GM12891 (cell line): ENCODE measurements around the gene CIRBP.

Experiments
- DNase-seq: peaks from one replicate; pipeline ENCODE4 v3.0.0; 2011; ENCODE audit warnings: low spot score; ENCODE audit not compliant: insufficient read length
- FAIRE-seq: peaks from 2 replicates; lab custom pipeline; 2011; peaks lifted over from hg19 to GRCh38; lab: Jason Lieb, UNC
- PAX5 ChIP-seq: IDR thresholded peaks from 2 replicates; pipeline ENCODE4 v1.6.1; 2011; ENCODE audit warnings: low read length, moderate library complexity, mild to moderate bottlenecking; ENCODE audit not compliant: insufficient read depth, severe bottlenecking
- POLR2A ChIP-seq: IDR thresholded peaks from 2 replicates; pipeline ENCODE4 v1.6.1; 2011; ENCODE audit warnings: low read depth, low read length, control low read depth
- POLR2AphosphoS5 ChIP-seq: IDR thresholded peaks from 2 replicates; pipeline ENCODE4 v1.6.1; 2011; ENCODE audit warnings: low read depth, low read length, control low read depth
- POU2F2 ChIP-seq: IDR thresholded peaks from 2 replicates; pipeline ENCODE4 v1.6.1; 2011; ENCODE audit warnings: low read depth, mild to moderate bottlenecking, control low read depth, low read length, moderate library complexity
- SPI1 ChIP-seq: IDR thresholded peaks from 2 replicates; pipeline ENCODE4 v1.6.1; 2011; ENCODE audit warnings: low read depth, low read length, control low read depth
- TAF1 ChIP-seq: IDR thresholded peaks from 2 replicates; pipeline ENCODE4 v1.6.1; 2011; ENCODE audit warnings: low read depth, low read length, control low read depth

CIRBP gene

DNA sequence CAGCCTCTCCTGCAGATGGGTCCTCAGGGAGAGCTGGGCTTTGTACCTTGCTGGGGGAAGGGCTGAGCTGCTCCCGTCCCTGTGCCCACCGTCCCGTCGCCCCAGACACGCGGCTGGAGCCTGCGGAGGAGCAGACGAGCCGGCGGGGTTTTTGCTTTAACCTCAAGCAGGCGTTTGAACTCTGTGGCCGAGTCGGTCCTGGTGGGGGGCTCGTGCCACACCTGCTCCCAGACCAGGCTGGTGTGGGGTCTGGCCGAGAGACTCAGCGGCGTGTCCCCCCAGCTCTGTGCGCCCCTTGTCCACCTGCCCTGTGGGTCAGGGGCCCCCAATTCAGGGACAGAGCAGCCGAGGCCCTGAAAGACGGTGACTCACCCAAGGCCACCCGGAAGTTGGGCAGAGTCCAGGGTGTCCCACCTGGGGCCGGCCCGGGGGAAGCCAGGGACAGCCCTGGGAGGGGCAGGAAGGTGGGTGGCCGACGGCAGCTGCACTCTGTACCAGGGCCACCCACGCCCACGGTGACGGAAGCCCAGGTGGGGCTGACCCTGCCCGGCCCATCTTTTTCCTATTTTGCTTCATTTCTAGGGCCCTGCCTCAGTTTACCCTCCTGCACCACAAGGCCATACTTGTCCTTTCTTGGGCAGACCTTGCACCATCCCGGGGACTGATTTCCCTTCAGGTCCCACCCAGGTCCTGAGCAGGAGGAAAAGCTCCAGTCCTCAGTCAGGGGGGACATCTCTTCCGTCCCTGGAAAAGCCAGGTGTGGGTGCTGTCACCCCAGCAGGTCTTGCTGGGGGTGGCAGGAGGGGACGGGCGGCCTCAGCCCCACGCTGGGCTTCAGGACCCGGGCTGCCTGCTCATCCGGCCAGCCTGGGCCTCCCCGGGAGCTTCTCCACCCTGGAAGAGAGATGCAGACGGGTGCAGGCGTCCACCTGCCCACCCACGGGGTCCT lies 21.8 kb downstream of the CIRBP start:
- TF ChIP-seq POLR2AphosphoS5 (no peak), PAX5 (no peak), SPI1 (no peak), POLR2A (no peak), TAF1 (no peak), POU2F2 (no peak)
- DNase-seq (no peak), FAIRE-seq (no peak)

DNA sequence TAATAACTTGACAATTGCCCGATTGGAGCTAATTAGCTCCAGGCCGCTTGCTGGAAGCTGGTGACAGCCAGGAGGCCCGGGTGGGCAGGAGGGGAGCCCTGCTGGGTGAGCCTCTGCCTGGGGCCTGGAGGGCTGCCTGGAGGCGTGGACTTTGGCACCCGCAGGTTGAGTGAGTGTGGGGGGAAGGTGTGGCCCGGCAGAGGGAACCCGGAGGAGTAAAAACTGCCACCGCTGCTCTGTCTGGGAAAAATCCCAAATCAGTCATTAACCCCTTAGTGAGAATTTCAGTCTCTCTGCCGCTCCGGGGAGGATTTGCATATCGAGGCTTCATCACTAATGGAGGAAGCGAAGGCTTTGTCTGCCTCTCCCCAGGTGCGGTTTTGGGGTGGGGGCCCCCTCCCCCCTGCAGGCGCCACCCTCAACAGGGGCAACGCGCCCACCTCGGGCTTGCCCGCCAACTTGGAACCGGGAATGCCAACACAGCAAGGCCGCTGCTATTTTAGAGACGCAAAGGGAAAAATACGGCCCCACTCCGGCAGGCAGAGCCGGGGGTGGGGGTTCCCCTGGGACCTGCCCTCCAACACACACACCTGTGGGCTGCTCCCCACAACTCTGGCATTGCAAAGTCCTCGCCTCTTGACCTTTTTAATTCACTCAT lies 22.8 kb downstream of the CIRBP start:
- no peak for DNase-seq
- peak; percentile 20 for FAIRE-seq

DNA sequence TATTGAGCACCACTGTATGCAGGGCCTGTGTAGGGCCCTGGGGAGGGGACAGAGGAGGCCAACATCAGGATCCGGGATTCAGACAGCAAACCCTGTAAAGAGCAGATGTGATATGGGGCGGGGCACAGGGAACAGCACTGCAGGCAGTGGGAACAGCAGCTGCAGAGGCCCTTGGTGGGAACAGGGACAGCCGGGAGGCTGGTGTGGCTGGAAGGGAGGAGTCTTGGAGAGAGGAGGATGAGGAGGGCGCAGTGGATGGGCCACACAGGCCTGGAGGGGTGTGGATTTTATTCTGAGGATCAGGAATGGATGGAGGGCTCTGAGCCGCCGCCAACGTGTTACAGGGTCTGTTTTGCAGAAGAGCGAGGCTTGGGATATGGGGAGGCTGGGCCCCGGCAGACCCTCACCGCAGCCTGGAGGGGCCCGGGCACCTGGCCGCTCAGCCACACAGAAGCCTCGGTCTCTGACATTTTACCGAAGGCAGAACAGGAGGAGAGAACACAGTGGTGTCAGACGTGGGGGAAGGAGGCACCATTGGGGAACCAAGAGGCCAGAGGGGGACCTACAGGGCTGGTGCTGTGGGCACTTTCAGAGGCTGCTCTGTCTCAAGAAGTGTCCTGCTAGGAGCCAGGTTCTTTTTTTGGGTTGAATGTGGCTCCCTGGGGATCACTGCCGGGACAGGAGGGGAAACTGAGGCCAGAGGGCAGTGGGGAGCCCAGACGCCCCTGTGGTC lies 23.5 kb downstream of the CIRBP start:
- TF ChIP-seq PAX5 (no peak), TAF1 (no peak), POLR2AphosphoS5 (no peak), POLR2A (no peak), POU2F2 (no peak)
- DNase-seq (no peak), FAIRE-seq (no peak)

More for the DNA sequence above, 22.8 kb downstream of the CIRBP start:
- TF ChIP-seq POU2F2: peak; percentile 92
- TF ChIP-seq POLR2AphosphoS5: no peak

DNA sequence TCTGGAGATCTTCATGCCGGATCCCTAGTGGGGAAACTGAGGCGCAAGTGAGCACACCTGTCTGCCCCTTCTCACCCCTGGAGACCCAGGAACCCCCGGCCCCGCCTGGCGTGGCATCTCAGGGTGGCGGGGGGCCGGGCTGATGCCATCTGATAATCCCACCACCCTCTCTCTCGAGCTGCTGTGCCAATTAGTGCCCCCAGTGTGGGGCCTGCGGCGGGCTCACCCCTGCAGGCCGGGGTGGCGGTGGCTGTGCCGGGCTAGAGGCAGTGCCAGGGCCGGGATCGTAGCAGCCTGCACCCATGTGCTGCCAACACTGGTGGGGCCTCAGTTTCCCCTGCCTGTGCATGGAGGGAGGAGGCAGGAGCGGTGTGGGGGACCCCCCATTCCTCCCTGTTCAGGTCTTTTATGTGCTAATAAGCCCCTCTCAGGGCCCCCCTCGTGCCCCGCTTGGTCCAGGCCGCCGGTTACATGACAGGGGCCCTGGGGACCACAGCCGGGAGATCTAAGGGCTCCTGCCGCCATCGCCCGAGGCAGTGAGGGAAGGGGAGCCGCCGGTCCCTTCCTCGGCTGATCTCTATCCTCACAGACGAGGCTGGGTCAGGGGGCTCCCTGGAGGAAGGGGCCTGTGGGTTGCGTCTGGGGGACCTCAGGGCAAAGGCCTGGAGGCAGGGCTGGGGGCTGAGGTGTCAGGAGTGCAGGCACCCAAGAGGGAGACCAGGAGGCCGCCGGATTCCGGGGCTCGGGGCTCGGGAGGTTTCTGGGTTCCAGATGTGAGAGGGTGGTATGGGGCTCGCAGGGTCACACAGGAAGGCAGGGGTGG lies 24.9 kb downstream of the CIRBP start:
- no peak for FAIRE-seq
- DNase-seq: no peak
- TF ChIP-seq TAF1 (no peak), POU2F2 (no peak), POLR2A (no peak), SPI1 (no peak), PAX5 (no peak), POLR2AphosphoS5 (no peak)

DNA sequence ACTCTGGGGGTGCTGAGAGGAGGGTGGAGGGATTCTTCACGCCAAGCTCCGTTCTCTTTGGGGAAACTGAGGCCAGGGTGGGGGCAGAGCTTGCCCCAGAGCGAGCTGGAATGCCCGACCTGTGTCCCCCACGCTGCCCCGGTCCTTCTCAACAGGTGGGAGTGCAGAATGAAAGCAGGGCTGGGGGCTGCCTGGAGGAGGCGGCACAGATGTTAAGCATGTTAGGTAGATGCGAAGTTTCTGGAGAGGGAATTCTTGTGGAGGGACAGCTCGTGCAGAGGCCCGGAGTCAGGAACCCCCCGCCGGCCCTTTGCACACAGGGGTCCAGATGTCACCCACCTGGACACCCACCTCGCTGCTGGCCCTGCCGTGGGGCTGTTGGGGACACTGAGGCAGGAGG lies 25.6 kb downstream of the CIRBP start:
- DNase-seq (no peak), FAIRE-seq (no peak)
- TF ChIP-seq POLR2AphosphoS5 (no peak), TAF1 (no peak), POU2F2 (no peak)

DNA sequence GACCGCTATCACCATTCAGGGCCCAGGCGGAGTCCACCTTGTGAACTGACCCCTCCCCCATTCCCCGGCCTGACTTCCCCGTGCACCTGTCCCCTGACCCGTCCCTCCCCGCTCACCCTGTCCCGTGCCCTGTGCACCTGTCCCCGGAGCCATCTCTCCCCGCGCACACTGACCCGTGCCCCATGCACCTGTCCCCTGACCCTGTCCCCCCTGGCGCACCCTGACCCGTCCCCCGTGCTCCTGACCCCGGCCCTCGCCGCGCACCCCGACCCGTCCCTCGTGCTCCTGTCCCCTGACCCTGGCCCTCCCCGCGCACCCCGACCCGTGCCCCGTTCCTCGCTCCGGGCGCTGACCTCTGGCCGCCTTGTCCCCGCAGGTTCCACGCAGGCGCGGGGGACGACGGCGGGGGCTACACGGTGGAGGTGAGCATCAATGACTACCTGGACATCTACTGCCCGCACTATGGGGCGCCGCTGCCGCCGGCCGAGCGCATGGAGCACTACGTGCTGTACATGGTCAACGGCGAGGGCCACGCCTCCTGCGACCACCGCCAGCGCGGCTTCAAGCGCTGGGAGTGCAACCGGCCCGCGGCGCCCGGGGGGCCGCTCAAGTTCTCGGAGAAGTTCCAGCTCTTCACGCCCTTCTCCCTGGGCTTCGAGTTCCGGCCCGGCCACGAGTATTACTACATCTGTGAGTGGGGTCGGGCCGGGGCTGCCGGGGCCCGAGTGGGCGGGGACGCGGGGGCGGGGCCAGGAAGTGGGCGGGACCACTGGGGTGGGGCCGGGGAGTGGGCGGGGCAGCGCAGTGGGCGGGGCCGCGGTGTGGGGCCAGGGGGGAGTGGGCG lies 26.3 kb downstream of the CIRBP start:
- no peak for FAIRE-seq
- peak; percentile 84 for DNase-seq

DNA sequence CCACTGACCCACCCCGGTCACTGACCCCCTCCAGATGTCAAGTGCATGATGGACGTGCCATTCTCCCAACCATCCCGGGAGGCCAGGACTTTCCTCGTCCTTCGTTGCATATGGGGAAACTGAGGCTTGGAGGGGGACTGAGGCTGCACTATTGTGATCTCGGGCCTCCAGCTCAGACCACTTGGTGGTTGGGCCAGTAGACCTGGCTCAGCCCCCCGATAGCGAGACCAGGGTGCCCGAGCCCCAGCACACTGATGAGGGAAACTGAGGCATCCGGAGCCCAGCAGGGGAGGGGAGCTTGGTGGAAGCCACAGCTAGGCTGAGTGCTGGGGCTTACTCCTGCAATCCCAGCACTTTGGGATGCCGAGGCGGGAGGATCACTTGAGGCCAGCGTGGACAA lies 26.9 kb downstream of the CIRBP start:
- no peak for DNase-seq
- no peak for FAIRE-seq
- TF ChIP-seq POLR2A: no peak
- no peak for TF ChIP-seq SPI1
- no peak for TF ChIP-seq PAX5
- TF ChIP-seq POLR2AphosphoS5: no peak
- TF ChIP-seq TAF1: no peak
- no peak for TF ChIP-seq POU2F2

More for the DNA sequence above, 26.3 kb downstream of the CIRBP start:
- TF ChIP-seq PAX5 (no peak), POLR2AphosphoS5 (no peak), POU2F2 (no peak), POLR2A (no peak), TAF1 (no peak), SPI1 (no peak)

DNA sequence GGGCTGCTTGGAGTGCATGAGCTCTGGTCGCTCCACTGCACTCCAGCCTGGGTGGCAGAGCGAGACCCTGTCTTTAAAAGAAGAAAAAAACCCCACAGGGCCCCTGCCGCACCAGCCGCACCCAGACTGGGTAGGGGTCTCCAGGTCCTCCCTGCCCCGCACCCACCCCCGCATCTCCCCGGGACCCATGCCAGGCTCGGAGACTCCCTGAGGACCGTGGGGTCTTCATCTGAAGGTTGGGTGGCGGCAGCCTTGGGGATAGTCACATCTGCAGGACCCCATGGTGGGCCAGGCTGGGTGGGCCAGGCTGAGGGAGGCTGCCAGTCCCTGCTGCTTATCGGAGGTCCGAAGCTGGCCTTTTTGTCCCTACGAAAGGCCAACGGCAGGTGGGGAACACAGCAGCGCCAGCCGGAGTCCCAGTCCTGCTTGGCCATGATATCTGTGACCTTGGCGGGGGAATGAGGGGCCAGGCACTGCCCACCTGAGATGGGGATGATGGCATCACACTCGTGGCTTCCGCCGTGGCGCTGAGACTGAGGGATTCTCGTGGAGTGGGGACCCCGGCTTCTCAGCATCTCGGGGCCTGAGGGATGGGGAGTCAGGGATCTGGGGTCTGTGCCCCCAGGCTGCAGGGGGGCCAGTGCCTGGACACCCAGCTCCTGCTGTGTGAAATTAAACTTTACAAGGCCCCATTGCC lies 27.6 kb downstream of the CIRBP start:
- DNase-seq (no peak), FAIRE-seq (no peak)
- TF ChIP-seq POU2F2 (no peak), POLR2AphosphoS5 (no peak)

DNA sequence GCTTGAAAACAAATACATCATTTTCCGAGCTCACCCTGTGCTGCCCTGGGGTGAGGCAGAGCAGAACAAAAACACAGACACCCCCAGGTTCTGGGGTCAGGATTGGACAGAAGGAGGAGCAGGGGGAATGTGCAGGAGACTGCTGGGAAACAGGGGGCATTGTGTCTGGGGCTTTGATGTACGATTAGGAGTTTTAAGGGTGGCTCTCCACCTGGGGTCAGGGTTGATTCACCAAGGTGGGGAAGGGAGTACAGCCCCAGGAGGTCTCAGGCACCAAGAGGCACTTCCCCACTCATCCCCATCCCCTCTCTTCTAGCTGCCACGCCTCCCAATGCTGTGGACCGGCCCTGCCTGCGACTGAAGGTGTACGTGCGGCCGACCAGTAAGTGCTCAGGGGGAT lies 29.1 kb downstream of the CIRBP start:
- TF ChIP-seq TAF1 (no peak), POU2F2 (no peak)
- no peak for FAIRE-seq

More for the DNA sequence above, 29.1 kb downstream of the CIRBP start:
- no peak for DNase-seq
